Liver (tissue), 3 donors: ENCODE measurements around the gene TP53I11.

Experiments used
- CTCF ChIP-seq: fragments of 150-350 bp; IDR thresholded peaks from 2 replicates; pipeline ENCODE4 v1.5.1; 2017; ENCODE audit warnings: improper control_type of control experiment, low read depth, low read length; ENCODE audit not compliant: missing input control
- EGR1 ChIP-seq, 2 donors: IDR thresholded peaks; 2 replicates each; pipeline ENCODE4 v1.6.1; 2016 to 2018; ENCODE audit warnings: antibody characterized with exemption in 2 of 2, low read depth in 2 of 2
- FOXA1 ChIP-seq: IDR thresholded peaks from 2 replicates; pipeline ENCODE4 v1.6.1; 2016; ENCODE audit warnings: antibody characterized with exemption
- JUND ChIP-seq, 2 donors: IDR thresholded peaks; 2 replicates each; pipeline ENCODE4 v1.6.1; 2016; ENCODE audit warnings: antibody characterized with exemption in 2 of 2
- MAX ChIP-seq: IDR thresholded peaks from 2 replicates; pipeline ENCODE4 v1.6.1; 2016; ENCODE audit warnings: antibody characterized with exemption
- REST ChIP-seq: IDR thresholded peaks from 2 replicates; pipeline ENCODE4 v1.6.1; 2016; ENCODE audit warnings: antibody characterized with exemption, mild to moderate bottlenecking
- RXRA ChIP-seq, 2 donors: IDR thresholded peaks; 2 replicates each; pipeline ENCODE4 v1.6.1; 2017 to 2018; ENCODE audit warnings: antibody characterized with exemption in 2 of 2, mild to moderate bottlenecking in 1 of 2
- SP1 ChIP-seq: IDR thresholded peaks from 2 replicates; pipeline ENCODE4 v1.6.1; 2018; ENCODE audit warnings: antibody characterized with exemption, mild to moderate bottlenecking
- TAF1 ChIP-seq: conservative IDR thresholded peaks from 2 replicates; pipeline ENCODE4 v1.6.1; 2016; ENCODE audit warnings: antibody characterized with exemption, mild to moderate bottlenecking
- YY1 ChIP-seq: IDR thresholded peaks from 2 replicates; pipeline ENCODE4 v1.6.1; 2016; ENCODE audit warnings: antibody characterized with exemption, mild to moderate bottlenecking
- ZBTB33 ChIP-seq: IDR thresholded peaks from 2 replicates; pipeline ENCODE4 v1.6.1; 2016; ENCODE audit warnings: antibody characterized with exemption
- donor health status: healthy.
- donor health status: healthy.

- no peak for TF ChIP-seq EGR1 (IDR thresholded peaks at IDR 0.05; ENCODE audit: low read depth in 2 of 2)
- no peak for TF ChIP-seq CTCF
- TF ChIP-seq REST = no peak
- no peak for TF ChIP-seq MAX
- TF ChIP-seq SP1 = no peak
- no peak for TF ChIP-seq ZBTB33
- TF ChIP-seq YY1 = no peak
- no peak for TF ChIP-seq JUND (IDR thresholded peaks at IDR 0.05)
- no peak for TF ChIP-seq TAF1
- no peak for TF ChIP-seq RXRA (IDR thresholded peaks at IDR 0.05)
- TF ChIP-seq FOXA1 = no peak
These were observed 48.4 kb upstream of the TP53I11 start for GRCh38 chr11:44999068-44999467.
